Adrenal gland (tissue), 5 donors: ENCODE results near the gene DCDC2.

Source experiments
- CTCF ChIP-seq, 6 experiments: fragments of 450-650 bp in 4 of 6; fragments of 200-600 bp in 2 of 6; sonication (generic) in 1 of 6; IDR thresholded peaks; 1 replicate in 5 of 6; 2 replicates in 1 of 6; pipeline versions ENCODE4 v1.5.1 to v1.8.0; 2016 to 2021; ENCODE audit warnings: antibody characterized with exemption in 6 of 6, mild to moderate bottlenecking in 2 of 6, moderate library complexity in 1 of 6
- POLR2A ChIP-seq, 2 donors: fragments of 450-650 bp; IDR thresholded peaks; one replicate each; pipeline ENCODE4 v1.6.1; 2017; ENCODE audit warnings: antibody characterized with exemption in 2 of 2, mild to moderate bottlenecking in 2 of 2, moderate library complexity in 1 of 2
- donor health status: DM: no; HTN: no; CAD: no.

- TF ChIP-seq CTCF (IDR thresholded peaks at IDR 0.05) (no peak), POLR2A (IDR thresholded peaks at IDR 0.05) (no peak)
Observed at GRCh38 chr6:24240380-24240928, 117.4 kb downstream of the DCDC2 start.
